ENCODE data around the gene DAP.
"Not testable (repeated sequence)": the region's sequence is repeated elsewhere in the genome, so short reads cannot be mapped to it uniquely, and the experiment has no call there.

The DAP gene

GRCh38 chr5:10668697-10669096, 92.3 kb downstream of the DAP start:
- DNase-seq: no peak

DNA sequence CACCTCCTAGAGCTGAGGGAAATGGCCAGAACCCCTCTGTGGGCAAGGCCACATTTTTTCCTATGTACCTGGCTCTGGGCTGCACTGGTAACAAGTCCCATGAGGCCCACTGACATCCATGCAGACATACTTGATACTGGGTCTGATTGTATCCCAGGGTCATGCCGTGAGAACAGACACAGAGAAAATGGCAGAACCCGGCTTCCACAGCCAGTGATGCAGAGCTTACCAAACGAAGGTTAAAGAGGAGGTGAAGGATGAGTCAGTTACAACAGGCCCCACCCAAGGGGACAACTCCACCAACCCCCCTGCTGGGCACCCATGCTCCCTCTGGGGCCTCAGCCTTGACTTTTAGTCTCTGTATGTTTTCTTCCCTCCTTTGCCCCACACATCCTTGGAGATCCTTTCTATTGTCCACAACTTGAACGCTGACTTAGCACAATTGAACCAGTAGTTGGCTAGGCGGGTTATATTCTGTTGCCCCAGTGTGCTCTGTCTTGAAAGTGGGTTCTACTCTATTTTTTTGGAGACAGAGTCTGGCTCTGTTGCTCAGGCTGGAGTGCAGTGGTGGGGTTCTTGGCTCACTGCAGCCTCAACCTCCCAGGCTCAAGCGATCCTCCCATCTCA, 93.5 kb downstream of the DAP start:
- DNase-seq: no peak

- no peak for DNase-seq
These were observed 94.3 kb downstream of the DAP start for GRCh38 chr5:10666531-10667299.

GRCh38 chr5:10665799-10666198, 95.2 kb downstream of the DAP start:
- DNase-seq: no peak

DNA sequence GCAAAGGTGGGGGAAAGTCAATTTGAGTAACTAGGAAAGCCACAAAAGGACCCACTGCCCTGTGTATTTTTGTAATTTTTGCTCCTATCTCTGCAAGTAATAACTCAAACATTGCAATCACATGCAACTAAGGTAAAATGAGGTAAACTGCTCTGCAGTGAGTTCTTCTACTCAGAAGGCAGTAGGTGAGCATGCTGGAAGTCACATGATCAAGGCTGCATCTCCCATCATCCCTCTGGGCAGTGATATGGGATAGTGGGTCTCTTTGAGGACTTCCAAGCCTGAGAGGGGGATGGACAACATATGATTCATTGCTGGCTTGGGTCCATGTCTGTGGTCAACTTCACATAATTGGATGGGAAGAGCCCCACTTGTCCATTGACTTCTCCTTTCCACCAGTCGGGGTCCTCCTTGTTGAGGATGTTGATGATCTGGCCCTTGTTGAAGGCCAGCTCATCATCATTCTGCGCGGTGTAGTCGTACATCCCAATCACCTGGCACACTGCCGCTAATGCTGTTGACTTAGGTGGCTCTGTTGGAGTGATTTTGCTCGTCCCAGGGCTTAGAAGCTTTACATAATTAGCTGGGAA, 96.8 kb downstream of the DAP start:
- DNase-seq: not testable (repeated sequence)

DNA sequence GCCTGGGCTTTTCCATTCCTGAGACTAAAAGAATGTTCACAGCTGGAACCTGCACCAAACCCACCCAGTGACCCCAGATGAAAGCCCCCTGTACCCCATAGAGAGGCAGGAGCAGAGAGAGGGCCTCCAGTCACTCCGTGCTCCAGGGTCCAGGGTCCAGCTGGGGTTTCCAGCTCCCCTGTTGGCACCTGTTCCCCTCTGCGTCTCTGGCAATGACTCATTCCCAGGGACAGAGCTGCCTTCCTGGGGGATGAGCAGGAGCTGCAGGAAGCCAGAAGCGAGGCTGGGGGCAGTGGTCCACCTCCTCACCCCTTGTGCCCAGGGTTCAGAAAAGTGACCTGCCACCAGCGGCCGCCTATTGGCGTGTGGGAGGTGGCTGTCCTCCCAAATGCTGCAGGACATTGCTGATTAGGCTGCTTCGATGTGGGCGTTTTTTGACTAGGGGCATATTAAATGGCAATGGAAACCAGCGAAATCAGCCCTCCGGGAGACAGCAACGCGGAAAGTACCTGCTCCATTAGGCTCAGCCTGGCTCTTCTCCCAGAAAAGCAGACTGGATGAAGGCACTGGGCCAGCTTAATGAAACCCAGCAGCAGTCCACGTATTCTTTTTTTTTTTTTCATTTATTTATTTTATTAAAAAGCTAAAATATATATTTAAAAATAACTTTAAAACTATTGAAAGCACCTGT, 97.4 kb downstream of the DAP start:
- no peak for DNase-seq

- no peak for DNase-seq
These were observed 98.2 kb downstream of the DAP start for GRCh38 chr5:10662661-10663488.

DNA sequence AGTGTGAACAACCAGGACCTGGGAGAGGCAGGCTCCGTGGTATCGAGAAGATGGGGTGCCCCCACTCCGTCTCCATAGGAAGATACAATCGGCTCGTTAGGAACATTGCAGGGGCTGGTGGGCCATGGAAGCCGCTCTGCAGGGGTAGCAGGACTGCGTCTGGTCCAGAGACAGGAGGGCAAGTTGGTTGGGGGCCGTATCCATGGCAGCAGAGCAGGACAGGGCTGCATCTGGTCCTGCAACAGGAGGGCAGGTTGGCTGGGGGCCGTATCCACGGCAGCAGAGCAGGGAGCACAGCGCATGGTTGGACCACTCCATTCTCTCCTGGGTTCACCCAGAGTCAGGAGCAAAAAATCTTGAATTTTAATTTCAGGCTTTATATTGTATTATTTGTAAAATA, 99.0 kb downstream of the DAP start:
- DNase-seq: no peak

DNA sequence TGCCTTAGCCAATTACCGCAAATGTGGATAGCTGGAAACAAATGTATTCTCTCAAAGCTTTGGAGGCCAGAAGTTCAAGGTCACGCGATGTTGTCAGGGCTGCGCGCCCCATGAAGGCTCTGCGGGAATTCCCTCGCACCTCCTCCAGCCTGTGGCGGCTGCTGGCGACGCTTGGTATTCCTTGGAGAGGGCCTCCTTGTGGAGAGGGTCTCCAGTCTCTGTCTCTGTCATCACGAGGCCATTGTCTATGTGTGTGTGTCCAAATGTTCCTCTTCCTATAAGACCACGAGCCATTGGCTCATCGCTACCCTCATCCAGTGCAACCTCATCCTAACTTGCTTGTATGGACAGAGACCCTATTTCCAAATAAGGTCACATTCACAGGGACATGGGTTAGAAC, 99.6 kb downstream of the DAP start:
- DNase-seq: no peak

DNA sequence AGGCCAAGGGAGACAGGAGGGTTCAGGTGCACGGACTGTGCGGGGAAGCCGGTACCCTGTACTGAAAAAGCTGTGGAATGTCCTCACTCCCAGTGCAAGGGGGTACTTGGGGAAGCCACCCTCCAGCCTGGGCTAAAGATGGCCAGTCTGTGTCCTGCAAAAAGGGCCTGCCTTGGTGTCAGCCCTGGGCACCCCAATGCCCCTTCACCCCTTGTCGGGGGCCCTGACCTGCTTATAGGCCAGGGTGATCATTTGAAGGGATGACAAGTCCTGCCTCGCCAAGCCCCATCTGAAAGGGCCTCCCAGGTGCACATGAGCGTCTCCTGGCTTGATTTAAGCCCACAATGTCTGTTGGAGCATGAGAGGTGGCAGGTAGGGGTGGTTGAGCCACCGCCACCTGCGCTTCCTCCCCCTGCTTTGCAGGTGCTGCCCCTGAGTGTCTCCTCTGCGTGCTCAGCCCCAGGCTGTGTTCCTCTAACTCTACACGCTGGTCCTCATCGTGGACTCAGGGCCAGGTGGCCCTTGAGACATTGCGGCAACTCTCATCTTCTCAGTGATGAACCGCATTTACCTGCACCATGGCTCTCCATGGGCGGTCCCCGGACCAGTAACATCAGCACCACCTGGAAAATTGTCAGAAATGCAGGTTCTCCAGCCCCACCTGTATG, 100.2 kb downstream of the DAP start:
- no peak for DNase-seq

- no peak for DNase-seq
These were observed 100.9 kb downstream of the DAP start for GRCh38 chr5:10660135-10660534.

- no peak for DNase-seq
These were observed 102.8 kb downstream of the DAP start for GRCh38 chr5:10658265-10658664.

- no peak for DNase-seq
These were observed 104.8 kb downstream of the DAP start for GRCh38 chr5:10655972-10656830.

- DNase-seq: no peak
These were observed 105.7 kb downstream of the DAP start for GRCh38 chr5:10655161-10655971.

GRCh38 chr5:10654566-10654965, 106.5 kb downstream of the DAP start:
- DNase-seq: no peak

GRCh38 chr5:10653751-10654400, 107.2 kb downstream of the DAP start:
- DNase-seq: no peak

- no peak for DNase-seq
These were observed 108.0 kb downstream of the DAP start for GRCh38 chr5:10653043-10653442.

GRCh38 chr5:10652606-10653005, 108.4 kb downstream of the DAP start:
- DNase-seq: no peak

- DNase-seq: no peak
These were observed 108.9 kb downstream of the DAP start for GRCh38 chr5:10652151-10652550.
